Measurements from ENCODE around the gene ZNF341.

- TF ChIP-seq CTCF (IDR thresholded peaks at IDR 0.05; ENCODE audit: borderline replicate concordance, extremely low read depth, low read length, poor library complexity, severe bottlenecking) (no peak), EZH2 (IDR thresholded peaks at IDR 0.05; ENCODE audit: borderline replicate concordance, low read depth, low read length, severe bottlenecking) (no peak)
Observed at GRCh38 chr20:33819456-33819855, 87.7 kb downstream of the ZNF341 start.

Measured in DND-41 (cell line).